Epithelial cell of prostate (primary cell): ENCODE data around the gene SFXN5.

Experiments used
- DNase-seq: peaks from one replicate; pipeline ENCODE4 v3.0.0-alpha.2; 2011; ENCODE audit warnings: low read depth, low spot score
- H3K27ac ChIP-seq: fragments of 450-650 bp; 2 replicates; pipeline ENCODE4 v1.5.1; 2017; ENCODE audit warnings: mild to moderate bottlenecking

Gene SFXN5

DNA sequence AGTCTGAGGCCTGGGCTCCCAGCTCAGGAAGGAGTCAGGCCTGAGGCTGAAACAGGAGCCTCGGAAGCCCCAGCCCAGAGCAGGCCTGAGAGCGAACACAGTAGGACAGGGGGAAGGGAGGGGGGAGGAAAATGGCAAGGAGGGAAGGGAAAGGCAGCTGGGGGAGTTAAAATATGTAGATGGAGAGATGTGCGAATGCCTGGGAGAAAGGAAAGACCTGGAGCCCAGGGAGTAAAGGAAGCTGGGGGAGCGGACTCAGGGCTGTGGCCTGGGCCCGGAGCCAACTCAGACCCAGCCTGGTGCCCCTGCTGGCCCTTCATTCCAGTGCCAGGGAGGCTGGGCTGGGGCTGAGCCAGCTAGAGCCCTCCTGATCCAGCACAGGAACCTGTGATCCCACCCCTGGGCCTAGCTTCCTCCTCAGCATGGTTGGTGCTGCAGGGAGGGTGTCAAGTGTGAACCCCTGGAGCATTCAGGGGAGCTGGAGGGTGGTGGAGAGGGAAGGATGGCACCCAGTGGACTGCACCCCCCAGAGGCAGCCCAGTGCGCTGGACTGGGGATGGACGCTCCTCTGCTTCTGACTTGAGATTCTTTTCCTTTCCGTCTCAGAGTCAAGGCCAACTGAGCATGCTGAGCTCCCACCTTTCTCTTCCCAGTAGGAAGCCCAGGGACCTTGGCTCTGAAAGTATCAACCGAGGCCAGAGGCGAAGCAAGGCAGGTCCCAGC, 107.9 kb downstream of the SFXN5 start:
- DNase-seq, result no peak
- H3K27ac ChIP-seq, result no peak overlapping the region

DNA sequence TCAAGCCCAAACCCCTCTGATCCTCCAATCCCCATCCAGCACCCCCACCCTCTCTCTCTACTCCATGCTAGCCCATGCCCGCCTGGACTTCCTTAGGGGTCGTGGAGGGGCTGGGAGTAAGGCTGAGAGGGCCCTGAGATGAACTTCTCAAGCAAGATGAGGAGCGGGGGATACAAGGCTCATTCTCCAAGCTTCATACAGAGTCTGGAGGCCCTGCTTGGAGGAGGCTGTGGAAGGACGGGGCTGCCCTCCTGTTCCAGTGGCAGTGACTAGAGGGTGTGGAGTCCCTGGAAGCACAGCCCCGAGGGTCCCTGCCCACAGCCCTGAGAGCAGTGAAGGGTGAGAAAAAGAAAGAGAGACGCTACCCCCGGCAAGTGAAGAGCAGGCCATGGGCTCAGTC, 108.6 kb downstream of the SFXN5 start:
- no peak for DNase-seq
- H3K27ac ChIP-seq, result no peak overlapping the region

DNA sequence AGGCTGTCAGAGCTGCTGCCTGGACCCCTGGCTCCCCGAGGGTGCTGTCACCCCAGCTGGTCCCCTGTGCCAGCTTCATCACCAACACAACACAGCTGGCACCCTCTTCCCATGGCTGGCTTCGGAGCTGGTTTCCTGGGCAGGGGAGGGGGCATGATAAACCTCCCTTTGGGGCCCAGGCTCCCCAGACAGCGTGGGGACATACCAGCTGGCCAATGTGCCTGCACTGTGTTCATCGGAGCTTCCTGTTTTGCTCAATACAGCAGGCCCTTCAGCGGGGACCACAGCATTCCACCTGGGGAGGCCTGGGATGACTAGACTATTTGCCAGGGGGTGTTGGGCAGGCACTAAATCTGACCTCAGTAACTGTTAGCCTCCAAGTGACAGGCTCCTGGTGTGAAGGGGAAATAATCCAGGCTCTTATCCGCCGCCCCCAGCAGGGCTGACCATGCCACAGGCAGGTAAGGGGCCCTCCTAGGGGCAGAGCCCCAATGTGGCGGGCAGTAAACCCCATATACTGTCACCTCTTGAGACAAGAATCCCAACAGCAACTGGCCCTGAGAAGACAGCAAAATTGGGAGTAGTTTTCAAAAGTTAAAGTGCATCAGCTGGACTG, 109.6 kb downstream of the SFXN5 start:
- DNase-seq, result no peak
- H3K27ac ChIP-seq, result no peak overlapping the region

DNA sequence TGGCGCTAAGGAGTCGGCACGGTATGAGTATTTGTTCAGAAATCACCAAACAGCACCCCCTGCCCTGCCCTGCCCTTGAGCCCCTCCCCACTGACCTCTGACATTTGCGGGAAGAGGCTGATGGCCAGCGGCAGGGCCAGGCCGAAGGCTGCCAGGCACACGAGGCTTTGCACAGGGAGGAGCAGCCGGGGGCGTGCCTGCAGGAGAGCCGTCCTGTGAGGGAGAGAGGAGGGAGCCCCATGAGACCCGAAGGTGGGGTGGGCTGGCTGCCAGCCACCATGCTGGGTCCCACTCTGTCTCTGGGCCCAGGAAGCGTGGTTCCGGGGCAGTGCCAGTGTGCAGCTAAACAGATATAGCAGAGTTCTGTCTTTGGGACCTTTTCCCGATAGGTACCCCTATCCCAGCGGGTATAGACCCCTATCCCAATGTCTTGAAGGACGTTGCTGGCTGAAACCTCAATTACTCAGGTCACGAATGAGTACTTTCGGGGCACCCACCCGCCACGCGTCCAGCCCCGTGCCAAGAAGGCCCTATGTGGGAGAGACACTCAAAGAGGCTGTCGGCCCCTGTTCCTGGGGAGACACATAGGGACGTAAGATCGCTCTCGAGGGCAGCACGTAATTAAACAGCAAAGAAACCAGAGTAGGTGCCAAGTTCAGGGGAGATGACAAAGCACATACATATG, 110.3 kb downstream of the SFXN5 start:
- no peak for DNase-seq
- H3K27ac ChIP-seq, result no peak overlapping the region

DNA sequence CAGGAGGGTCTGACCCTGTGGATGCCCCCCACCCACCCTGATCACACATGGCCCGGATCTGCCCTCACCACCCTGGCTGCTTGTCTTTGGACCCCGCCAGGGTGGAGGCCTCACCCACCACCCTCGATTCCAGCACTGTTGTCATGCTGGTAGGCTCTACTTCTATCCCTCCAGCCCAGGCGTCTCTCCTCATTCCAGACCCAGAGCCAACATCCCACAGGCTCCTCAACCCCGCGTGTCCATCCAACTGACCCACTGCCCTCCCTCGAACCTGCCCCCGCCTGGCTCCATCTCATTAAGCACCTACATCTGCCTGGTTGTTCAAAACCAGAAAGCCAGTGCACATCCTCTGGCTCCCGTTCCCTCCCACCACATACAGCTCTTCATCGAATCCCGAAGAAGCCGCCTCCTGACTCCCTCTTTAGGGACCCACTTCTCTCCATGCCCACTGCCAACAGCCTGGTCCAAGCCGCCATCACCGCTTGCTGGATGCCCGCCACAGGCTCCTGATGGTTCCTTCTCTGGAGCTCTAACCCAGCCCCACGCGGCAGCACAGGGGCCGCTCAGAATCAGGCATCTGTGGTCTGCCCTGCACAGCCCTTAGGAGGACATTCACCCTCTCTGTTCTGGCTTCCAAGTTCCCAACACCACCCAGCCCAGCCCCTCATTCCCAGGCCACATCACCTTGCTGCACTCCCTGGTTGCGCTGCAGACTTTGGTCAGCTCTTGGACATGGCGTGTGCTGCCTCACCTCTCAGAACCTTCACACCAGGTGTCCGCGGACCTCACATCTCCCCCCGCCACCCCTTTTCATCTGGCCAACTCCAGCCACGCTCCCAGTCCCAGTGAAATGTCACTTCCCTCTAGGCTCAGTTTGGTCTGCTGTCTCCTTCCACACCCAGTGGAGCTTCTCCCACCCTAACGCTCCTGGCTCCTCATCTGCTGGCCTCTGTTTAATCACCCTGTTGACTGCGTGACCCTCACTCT, 111.2 kb downstream of the SFXN5 start:
- no peak for DNase-seq
- no peak overlapping the region for H3K27ac ChIP-seq

DNA sequence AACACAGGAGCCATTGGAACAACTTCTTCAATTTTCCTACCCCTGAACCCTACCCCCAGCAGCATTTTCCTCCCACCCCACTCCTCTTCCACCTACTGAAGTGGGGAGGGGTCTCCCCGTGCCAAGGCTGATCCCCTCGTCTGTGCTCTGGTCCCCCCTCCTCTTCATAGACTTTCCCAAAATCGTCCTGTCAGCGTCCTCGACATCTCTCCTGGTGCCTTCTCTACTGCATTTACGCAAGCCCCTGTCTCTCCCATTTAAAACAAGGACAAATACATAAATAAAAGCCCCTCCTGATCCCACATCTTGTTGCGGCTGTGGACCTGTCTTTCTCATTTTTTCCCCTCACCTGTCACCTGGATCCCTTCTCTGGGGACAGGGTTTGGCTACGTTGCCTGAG, 112.0 kb downstream of the SFXN5 start:
- no peak overlapping the region for H3K27ac ChIP-seq
- no peak for DNase-seq

DNA sequence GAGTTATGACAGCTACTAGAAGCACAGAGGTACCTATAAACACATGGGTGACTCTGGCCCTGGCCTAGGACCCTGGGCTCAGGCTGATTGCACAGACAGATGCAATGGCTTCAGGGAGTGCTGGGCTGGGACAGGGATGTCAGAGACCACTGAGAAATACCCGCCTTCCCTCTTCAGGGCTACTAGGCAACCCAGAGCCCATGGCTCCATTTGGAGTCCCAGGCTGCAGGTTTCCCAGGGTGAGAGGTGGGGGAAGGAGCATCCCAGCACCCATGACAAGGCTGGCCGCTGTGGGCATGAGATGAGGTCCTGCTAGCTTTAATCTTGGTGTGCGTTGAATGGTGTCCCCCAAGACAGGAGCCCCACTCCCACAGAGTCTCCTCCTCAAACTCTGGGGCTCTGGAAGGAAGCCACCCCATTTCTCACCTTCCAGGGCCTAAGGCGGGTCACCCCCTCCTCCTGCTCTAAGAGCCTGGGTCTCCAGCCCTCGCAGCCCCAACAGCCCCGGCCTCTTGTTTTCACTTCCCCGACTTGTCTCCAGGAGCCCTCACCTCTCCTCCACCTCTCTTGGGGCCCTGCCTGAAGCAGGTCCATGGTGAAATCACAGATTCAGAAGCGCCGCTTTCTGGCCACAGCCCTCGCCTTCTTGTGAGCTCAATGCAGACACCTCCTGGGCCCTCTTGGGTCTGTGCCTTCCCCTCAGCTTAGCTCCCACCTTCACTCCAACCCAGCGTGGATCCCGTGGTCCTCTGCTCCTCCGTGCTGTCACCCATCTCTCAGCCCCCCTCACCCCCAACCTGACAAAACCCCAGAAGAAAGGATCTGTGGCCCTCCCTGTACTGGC, 112.7 kb downstream of the SFXN5 start:
- DNase-seq, result no peak
- H3K27ac ChIP-seq, result no peak overlapping the region

DNA sequence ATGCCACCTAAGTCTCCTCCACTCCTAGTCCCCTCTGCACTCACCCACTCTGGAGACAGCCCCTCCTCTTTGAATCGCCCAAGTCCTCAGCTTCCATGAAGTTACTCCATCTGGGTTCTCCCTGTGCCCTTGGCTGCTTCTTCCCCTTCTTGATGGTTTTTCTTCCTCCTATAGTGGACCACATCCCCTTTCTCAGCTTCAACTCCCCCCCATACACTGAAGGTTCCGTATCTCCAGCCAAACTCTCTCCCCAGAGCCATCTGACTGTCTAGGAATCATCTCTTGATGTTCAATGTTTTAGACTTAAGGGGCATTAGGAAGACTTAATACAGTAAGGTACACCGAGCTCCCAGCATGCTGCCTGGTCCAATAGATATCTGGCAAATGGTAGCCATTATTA, 114.6 kb downstream of the SFXN5 start:
- DNase-seq, result no peak
- no peak overlapping the region for H3K27ac ChIP-seq

DNA sequence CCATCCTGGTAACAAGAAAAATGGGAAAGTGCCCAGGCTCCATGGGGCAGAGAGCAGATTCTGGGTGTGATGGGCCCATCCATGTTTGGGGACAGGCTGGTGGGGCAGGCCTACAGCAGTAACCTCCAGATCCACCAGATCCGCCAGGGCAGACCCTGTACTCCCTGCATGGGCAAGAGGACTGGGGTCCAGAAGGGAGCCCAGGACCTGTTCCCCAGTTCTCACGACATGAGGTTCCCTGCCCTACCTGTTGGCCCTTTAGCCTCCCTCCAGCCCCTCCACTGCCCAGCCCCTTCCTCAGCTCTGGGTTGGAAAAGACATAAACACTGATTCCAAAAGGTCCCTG, 115.5 kb downstream of the SFXN5 start:
- no peak for DNase-seq
- no peak overlapping the region for H3K27ac ChIP-seq

DNA sequence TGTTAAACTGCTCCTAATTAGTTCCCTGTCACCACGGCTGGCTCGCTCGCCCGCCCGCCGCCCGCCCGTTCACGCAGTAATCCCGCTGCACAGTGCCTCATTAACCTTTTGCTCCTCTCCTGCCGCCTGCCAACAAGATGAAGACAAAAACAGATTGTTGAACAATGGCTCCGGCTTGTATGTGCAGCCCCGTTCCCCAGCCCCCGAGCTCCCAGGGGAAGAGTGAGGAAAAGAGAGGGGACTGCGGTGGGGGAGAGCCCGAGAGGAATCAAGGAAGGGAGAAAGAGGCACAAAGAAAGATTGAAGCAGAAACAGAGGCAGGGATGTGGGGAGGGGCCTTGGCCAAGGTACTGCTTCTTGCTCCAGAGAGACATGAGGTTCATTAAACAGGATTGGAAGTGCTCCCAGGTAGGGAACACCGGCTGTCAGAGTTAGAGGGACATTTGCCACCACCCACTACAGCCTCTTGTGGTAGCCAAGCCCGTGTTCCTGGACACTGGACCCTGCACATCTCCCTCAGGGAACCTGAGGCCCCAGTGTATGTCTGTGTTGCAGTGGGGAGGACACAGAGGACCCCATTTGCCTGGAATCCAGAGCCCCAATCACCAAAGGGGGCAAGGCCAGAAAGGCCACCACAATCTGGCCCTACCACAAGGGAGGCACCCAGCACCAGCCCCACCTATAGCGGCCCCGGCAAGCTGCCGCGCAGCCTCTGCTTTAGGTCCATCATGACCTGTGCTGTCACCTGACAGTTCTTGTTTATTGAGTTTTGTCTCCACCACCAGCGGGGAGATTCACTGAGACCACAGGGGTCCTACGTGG, 116.1 kb downstream of the SFXN5 start:
- H3K27ac ChIP-seq, result no peak overlapping the region
- no peak for DNase-seq

DNA sequence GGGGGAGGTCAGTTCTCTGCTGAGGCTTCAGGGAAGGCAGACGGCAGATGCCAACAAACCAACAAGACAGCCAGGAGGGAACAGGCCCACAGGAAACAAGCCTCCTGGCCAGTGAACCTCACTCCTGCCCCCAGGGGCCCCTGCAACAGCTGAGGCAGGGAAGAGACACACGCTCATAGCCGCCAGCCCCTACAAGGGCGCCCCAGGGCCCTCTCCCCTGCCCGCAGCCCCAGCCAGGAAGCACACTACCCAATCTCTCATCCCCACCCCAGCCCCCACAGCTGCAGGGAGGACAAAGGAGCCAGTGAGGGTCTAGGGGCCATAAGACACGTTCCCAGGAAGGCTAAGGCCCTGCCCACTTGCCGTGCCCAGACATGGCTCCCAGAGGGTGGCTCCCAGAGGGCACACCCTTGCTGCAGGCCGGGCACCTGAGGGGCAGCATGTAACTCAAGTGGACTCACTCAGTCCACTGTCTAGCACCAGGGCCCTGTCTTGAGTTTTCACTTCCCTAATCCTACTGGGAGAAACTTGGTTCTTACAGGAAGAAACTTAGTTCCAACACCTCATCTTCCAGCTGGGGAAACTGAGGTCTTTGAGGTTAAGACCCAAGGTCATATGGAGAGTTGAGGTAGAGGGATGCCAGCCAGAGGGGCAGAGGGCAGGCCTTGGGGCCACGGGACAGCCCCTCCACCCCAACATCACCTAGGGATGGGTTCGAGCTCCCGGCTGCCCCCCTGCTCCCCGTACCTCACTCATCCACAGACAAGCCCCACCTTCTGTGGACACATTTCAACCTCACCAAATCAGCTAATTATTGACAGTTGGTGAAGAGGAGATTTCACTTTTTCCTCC, 116.9 kb downstream of the SFXN5 start:
- no peak overlapping the region for H3K27ac ChIP-seq
- no peak for DNase-seq

DNA sequence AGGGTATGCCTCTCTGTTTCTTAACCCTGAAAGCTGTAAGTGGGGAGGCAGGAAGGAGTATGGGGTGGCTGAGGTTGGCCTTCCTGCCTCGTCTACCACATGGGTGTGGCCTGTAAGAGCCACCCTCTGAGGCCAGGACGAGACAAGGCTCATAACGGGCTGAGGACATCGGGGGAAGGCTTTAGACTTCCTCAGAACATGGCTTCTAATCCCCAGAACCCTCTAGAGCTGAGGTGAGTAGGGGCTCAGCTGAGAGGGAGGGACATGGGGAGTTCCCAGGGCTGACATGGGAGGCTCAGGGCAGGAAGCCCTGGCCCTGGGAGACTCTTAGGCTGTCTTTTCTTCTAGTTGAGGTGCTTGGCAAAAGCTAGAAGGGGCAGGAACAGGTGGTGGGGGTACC, 117.5 kb downstream of the SFXN5 start:
- no peak overlapping the region for H3K27ac ChIP-seq
- no peak for DNase-seq

DNA sequence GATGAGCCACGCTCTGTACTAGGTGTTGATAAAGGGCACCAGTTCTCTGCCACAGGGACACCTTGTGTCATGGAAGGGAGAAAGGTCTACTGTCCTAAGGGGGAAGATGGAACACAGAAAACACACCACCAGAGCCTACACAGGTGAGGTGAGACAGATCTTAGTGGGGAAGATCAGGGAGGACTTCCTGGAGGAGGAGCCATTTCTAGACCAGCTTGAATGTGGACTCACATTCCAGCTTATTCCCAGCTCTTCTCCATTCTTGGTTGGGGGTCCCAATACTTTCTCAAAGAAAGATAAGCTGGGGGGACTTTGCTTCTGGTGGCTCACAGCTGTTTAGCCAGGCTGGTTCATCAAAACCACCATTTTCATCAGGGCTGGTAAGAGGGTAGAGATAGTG, 118.0 kb downstream of the SFXN5 start:
- DNase-seq, result no peak
- no peak overlapping the region for H3K27ac ChIP-seq

DNA sequence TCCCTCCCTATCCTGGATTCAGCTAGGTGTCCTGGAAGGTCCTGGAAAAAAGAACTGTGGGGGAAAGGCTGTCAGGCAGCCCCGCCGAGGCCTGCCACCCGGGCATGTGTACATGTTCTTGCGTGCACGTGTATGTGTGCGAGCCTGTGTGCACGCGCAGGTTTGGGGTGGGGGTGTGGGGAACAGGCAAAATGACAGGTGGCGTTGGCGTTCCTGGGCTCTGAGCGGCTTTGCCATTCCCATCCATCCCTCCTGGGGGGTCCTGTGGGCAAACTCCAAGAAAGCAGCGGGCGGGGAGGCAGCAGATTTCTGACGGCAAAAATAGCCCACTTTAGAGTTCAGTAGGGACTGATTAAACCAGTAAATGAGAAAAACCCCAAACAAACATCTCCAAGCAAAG, 118.6 kb downstream of the SFXN5 start:
- H3K27ac ChIP-seq, result no peak overlapping the region
- DNase-seq, result no peak

DNA sequence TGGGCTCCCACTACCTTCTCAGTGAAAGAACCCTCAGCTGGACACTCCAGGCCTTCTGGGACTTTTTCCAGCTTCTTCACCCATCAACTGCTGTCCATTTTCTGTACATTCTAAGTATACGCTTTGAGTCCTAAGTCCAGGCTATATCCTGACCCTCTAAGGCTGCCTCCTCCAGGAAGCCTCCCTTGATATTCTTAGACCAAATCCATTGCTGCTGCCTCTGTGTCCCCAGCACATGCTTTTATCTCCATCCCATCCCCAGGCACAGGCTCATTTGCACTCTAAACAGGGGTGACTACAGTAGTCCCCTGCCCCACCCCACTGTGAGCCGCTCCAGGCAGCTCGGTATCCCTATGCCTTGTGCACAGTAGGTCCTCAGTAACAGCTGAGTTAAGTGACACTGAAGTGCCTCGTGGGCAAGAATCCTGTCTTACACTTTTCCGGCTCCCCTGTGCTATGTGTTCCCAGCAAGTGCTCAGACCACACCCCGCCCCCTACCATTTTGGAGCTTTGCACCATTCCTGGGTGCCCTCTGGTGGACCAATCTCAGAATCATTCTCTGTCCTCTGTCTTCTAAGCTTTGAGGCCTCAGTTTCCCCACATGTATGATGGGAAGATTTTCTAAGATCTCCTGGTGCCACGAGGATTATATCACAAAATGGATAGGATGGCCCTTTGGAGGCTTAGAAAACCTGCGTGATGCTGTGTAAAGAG, 119.2 kb downstream of the SFXN5 start:
- DNase-seq, result no peak
- no peak overlapping the region for H3K27ac ChIP-seq

DNA sequence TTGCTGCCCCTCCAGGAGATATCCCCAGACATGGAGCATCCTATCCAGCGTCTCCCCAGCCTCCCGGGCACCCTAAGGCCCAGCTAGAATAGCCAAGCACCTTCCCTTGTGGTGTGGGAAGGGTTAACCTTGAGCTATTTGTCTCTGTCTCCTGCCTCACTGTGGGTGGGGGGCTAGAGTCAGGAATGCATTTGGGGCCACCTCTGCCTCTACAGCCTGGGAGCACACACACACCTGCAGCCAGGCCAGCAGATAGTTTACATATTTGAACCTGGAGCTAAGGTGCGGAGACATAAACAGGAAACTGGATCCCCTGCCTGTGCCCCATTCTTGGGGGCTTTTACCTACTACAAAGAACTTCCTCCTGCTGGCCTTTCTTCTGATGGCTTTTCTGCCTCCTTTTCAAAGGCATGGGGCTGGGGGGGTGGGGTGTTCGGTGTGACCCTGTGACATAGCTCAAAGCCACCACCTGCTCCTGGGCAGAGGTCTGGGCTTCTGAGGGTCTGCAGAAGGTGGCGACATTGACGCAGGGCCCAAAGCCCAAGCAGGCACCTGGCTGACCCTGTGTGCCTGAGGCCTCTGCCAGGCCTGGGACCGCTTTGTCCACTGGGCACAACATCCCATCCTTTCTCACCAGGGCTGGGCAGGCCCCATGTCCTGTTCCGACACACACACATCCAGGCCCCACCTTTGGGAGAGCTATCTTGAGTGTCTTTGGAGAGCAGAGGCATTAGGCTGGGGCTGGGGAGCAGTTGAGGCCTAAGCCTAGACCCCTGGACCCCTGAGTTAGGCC, 120.0 kb downstream of the SFXN5 start:
- H3K27ac ChIP-seq, result no peak overlapping the region
- DNase-seq, result no peak
